HTERT RPE-1 (cell line): ENCODE results near the gene CCNI.
"Not testable (repeated sequence)": the region's sequence is repeated elsewhere in the genome, so short reads cannot be mapped to it uniquely, and the experiment has no call there.

Source experiments
- in situ Hi-C: fragments of 300-500 bp; cut with MboI; formaldehyde crosslinking; loops from 4 replicates; pipeline ENCODE4 v1.14.3; 2020; ENCODE audit warnings: low sequenced_read_pairs

The CCNI gene

GRCh38 chr4:77082886-77083608 is 7.3 kb upstream of the CCNI start:
- in situ Hi-C loops, result no loop called here

- in situ Hi-C loops, result not testable (repeated sequence)
Measured at GRCh38 chr4:77080806-77081205, 5.0 kb upstream of the CCNI start.

GRCh38 chr4:77079281-77079680 is 3.5 kb upstream of the CCNI start:
- in situ Hi-C loops, result no loop called here

- in situ Hi-C loops, result no loop called here
Measured at GRCh38 chr4:77078401-77078800, 2.6 kb upstream of the CCNI start.

GRCh38 chr4:77076889-77077635 is 1.3 kb upstream of the CCNI start:
- in situ Hi-C loops, result no loop called here

- in situ Hi-C loops, result no loop called here
Measured at GRCh38 chr4:77074981-77075855, 571 bp downstream of the CCNI start.

GRCh38 chr4:77074381-77074831 is 1.4 kb downstream of the CCNI start:
- in situ Hi-C loops, result no loop called here

- in situ Hi-C loops, result no loop called here
Measured at GRCh38 chr4:77073981-77074380, 1.8 kb downstream of the CCNI start.

GRCh38 chr4:77073106-77073809 is 2.5 kb downstream of the CCNI start:
- in situ Hi-C loops, result no loop called here

GRCh38 chr4:77072195-77072753 is 3.5 kb downstream of the CCNI start:
- in situ Hi-C loops, result no loop called here

- in situ Hi-C loops, result not testable (repeated sequence)
Measured at GRCh38 chr4:77069514-77069913, 6.3 kb downstream of the CCNI start.

GRCh38 chr4:77065382-77065781 is 10.4 kb downstream of the CCNI start:
- in situ Hi-C loops, result no loop called here

GRCh38 chr4:77062856-77063255 is 12.9 kb downstream of the CCNI start:
- in situ Hi-C loops, result no loop called here

- in situ Hi-C loops, result no loop called here
Measured at GRCh38 chr4:77052352-77052751, 23.4 kb downstream of the CCNI start.

GRCh38 chr4:77050962-77051361 is 24.8 kb downstream of the CCNI start:
- in situ Hi-C loops, result no loop called here

GRCh38 chr4:77047037-77047436 is 28.8 kb downstream of the CCNI start:
- in situ Hi-C loops, result no loop called here

GRCh38 chr4:77045490-77045889 is 30.3 kb downstream of the CCNI start:
- in situ Hi-C loops, result no loop called here

GRCh38 chr4:77044461-77045150 is 31.2 kb downstream of the CCNI start:
- in situ Hi-C loops, result no loop called here

GRCh38 chr4:77043507-77044136 is 32.2 kb downstream of the CCNI start:
- in situ Hi-C loops, result no loop called here
